Mucosa of descending colon (tissue), 3 donors: ENCODE measurements around the gene IREB2. TPM values are rescaled to one million over a fixed set of nuclear protein-coding genes. Genes with fewer than 3 reads are reported as not detected.

ENCODE experiments used
- ATAC-seq: fragments of 200-7000 bp; cut with Tn5 transposase; one replicate; pipeline ENCODE4 v1.9.1; 2020; ENCODE audit warnings: mild to moderate bottlenecking, moderate library complexity
- DNase-seq, 3 donors: peaks; one replicate each; pipeline ENCODE4 v3.0.0-alpha.2; 2020
- H3K36me3 ChIP-seq: fragments of 200-600 bp; one replicate; pipeline ENCODE4 v1.8.0; 2021; ENCODE audit warnings: low read depth, mild to moderate bottlenecking
- H3K4me1 ChIP-seq: fragments of 200-600 bp; one replicate; pipeline ENCODE4 v1.8.0; 2021; ENCODE audit warnings: low read depth, mild to moderate bottlenecking
- H3K4me3 ChIP-seq: fragments of 200-600 bp; one replicate; pipeline ENCODE4 v1.8.0; 2021; ENCODE audit warnings: mild to moderate bottlenecking
- H3K9me3 ChIP-seq: fragments of 200-600 bp; one replicate; pipeline ENCODE4 v1.8.0; 2021; ENCODE audit warnings: mild to moderate bottlenecking
- CTCF ChIP-seq: fragments of 200-600 bp; IDR thresholded peaks from one replicate; pipeline ENCODE4 v1.8.0; 2022; ENCODE audit warnings: antibody characterized with exemption, mild to moderate bottlenecking
- intact Hi-C, 2 donors: fragments of 100-400 bp; cut with DNase I in 1 of 2; cut with micrococcal nuclease in 1 of 2; formaldehyde crosslinking; loops; one replicate each; pipeline versions ENCODE4 v1.11.0 to v1.11.1; 2022; cut with DNase I, micrococcal nuclease
- total RNA-seq, 3 donors: library from RNA; stranded (reverse); fragmentation: NEBNext Ultra II Directional in 2 of 3; extraction: Animal tissue kit (Norgen Biotek cat#: 25700) in 2 of 3; gene quantifications; one replicate each; pipeline versions ENCODE4 v1.2.1 to v1.2.4, GENCODE V29; 2021 to 2023
- donor health status: DM: no; HTN: no; CAD: no; lungs with moderate emphysema.
- donor health status: DM: no; HTN: no; CAD: no.
- donor health status: DM: no; HTN: yes; CAD: no.

Gene IREB2
- total RNA-seq, 3 donors from 2014 or later: 51.7 to 62.7 (median 62.0) TPM

GRCh38 chr15:78453447-78453846, 15.4 kb downstream of the IREB2 start:
- DNase-seq: no peak
- no peak for ATAC-seq
- Histone ChIP-seq H3K4me3 (no peak overlapping the region), H3K9me3 (no peaks in the 10 kb centered on the region), H3K36me3 (no peaks in the 10 kb centered on the region), H3K4me1 (peaks cover 43% of the 10 kb centered on the region)
- intact Hi-C loops: no loop called here
- TF ChIP-seq CTCF: no peak

- no peak for ATAC-seq
- no peak overlapping the region for H3K4me3 ChIP-seq
- intact Hi-C loops: no loop called here
- TF ChIP-seq CTCF: no peak
- no peaks in the 10 kb centered on the region for H3K9me3 ChIP-seq
- no peaks in the 10 kb centered on the region for H3K36me3 ChIP-seq
- peak in 1 of 3 donors; percentile 16 for DNase-seq
- peaks cover 40% of the 10 kb centered on the region for H3K4me1 ChIP-seq
Measured at GRCh38 chr15:78454992-78455391, 17.0 kb downstream of the IREB2 start.

DNA sequence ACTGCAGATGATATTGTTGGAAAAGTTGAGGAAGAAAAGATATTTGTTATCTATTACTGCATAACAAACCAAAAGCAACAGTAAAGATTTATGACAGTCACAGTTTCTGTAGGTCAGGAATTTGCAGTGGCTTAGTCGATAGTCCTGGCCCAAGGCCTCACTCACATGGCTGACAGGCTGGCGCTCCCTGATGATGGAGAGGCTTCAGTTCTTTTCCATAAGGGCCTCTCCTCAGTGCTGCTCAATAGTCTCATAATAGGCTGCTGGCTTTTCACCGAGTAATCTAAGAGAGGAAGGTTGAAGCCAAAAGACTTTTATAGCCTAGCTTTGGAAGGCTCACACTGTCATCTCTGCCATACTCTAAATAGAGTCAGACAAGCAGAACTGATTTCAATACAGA, 17.7 kb downstream of the IREB2 start:
- H3K4me1 ChIP-seq: peaks cover 40% of the 10 kb centered on the region
- no peaks in the 10 kb centered on the region for H3K36me3 ChIP-seq
- intact Hi-C loops: no loop called here
- H3K9me3 ChIP-seq: no peaks in the 10 kb centered on the region
- no peak for TF ChIP-seq CTCF
- ATAC-seq (peak; percentile 19), DNase-seq (no peak)
- no peak overlapping the region for H3K4me3 ChIP-seq

- DNase-seq: no peak
- Histone ChIP-seq H3K4me3 (no peak overlapping the region), H3K4me1 (peaks cover 40% of the 10 kb centered on the region), H3K9me3 (no peaks in the 10 kb centered on the region), H3K36me3 (no peaks in the 10 kb centered on the region)
- intact Hi-C loops: no loop called here
- no peak for TF ChIP-seq CTCF
- no peak for ATAC-seq
Measured at GRCh38 chr15:78456426-78456825, 18.4 kb downstream of the IREB2 start.

- TF ChIP-seq CTCF: no peak
- H3K4me1 ChIP-seq: peaks cover 38% of the 10 kb centered on the region
- peak; percentile 42 for ATAC-seq
- no peak for DNase-seq
- intact Hi-C loops: no loop called here
- H3K4me3 ChIP-seq: no peak overlapping the region
- H3K36me3 ChIP-seq: no peaks in the 10 kb centered on the region
- H3K9me3 ChIP-seq: no peaks in the 10 kb centered on the region
Measured at GRCh38 chr15:78457101-78457500, 19.1 kb downstream of the IREB2 start.

- DNase-seq: no peak
- Histone ChIP-seq H3K36me3 (no peaks in the 10 kb centered on the region), H3K4me1 (peaks cover 13% of the 10 kb centered on the region), H3K4me3 (no peak overlapping the region), H3K9me3 (no peaks in the 10 kb centered on the region)
- no peak for ATAC-seq
- intact Hi-C loops: no loop called here
- TF ChIP-seq CTCF: no peak
Measured at GRCh38 chr15:78460737-78461136, 22.7 kb downstream of the IREB2 start.
